PC-3 (cell line): ENCODE results near the gene PLIN4. TPM values are rescaled to one million over a fixed set of nuclear protein-coding genes. Genes with fewer than 3 reads are reported as not detected.

Source experiments
- ATAC-seq: fragments of 200-7000 bp; cut with Tn5 transposase; 2 replicates; pipeline ENCODE4 v1.9.1; 2020; ENCODE audit warnings: mild to moderate bottlenecking, moderate library complexity
- BruUV-seq: library from RNA; stranded (reverse); fragments of 400-500 nt; replicated peaks from 2 replicates; lab custom pipeline; 2021; lab: Mats Ljungman, UMichigan
- CTCF ChIA-PET: fragments of 300-600 bp; sonication (Branson Sonifier 250); formaldehyde crosslinking; loops from one replicate; lab custom pipeline; 2022; ENCODE audit warnings: antibody characterized with exemption; lab: Charles Lee
- POLR2A ChIA-PET: fragments of 300-600 bp; sonication (Branson Sonifier 250); formaldehyde crosslinking; loops from one replicate; lab custom pipeline; 2022; ENCODE audit warnings: antibody characterized with exemption; ENCODE audit not compliant: unreplicated experiment; lab: Charles Lee
- DNase-seq: peaks from one replicate; pipeline ENCODE4 v3.0.0-alpha.2; 2015
- H2AFZ ChIP-seq: fragments of 300-600 bp; sonication (generic); 2 replicates; pipeline ENCODE4 v1.6.0; 2016; ENCODE audit warnings: antibody characterized with exemption, low read length
- H3F3A ChIP-seq: fragments of 300-600 bp; sonication (generic); one replicate; pipeline ENCODE4 v1.6.0; 2017; ENCODE audit warnings: antibody characterized with exemption, low read length, control low read depth, mild to moderate bottlenecking; ENCODE audit not compliant: unreplicated experiment
- H3K27ac ChIP-seq: fragments of 300-600 bp; sonication (generic); 2 replicates; pipeline ENCODE4 v1.5.1; 2016; ENCODE audit warnings: mild to moderate bottlenecking, low read length
- H3K27me3 ChIP-seq: fragments of 300-600 bp; sonication (generic); 2 replicates; pipeline ENCODE4 v1.6.1; 2016; ENCODE audit warnings: low read length, mixed read lengths
- H3K36me3 ChIP-seq: fragments of 300-600 bp; sonication (generic); 2 replicates; pipeline ENCODE4 v1.6.1; 2016; ENCODE audit warnings: low read depth, mixed run types, low read length, mixed read lengths
- H3K4me1 ChIP-seq: fragments of 300-600 bp; sonication (generic); 2 replicates; pipeline ENCODE4 v1.5.1; 2016; ENCODE audit warnings: low read length; ENCODE audit not compliant: insufficient read depth
- H3K4me2 ChIP-seq: fragments of 300-600 bp; sonication (generic); 2 replicates; pipeline ENCODE4 v1.6.0; 2016; ENCODE audit warnings: low read length
- H3K4me3 ChIP-seq: fragments of 300-600 bp; sonication (generic); 2 replicates; pipeline ENCODE4 v1.5.1; 2016; ENCODE audit warnings: mild to moderate bottlenecking, low read length, mixed read lengths
- H3K79me2 ChIP-seq: fragments of 300-600 bp; sonication (generic); 2 replicates; pipeline ENCODE4 v1.6.1; 2017; ENCODE audit warnings: low read length, mixed read lengths
- H3K9ac ChIP-seq: fragments of 300-600 bp; sonication (generic); 2 replicates; pipeline ENCODE4 v1.6.0; 2016; ENCODE audit warnings: mild to moderate bottlenecking, low read length
- H3K9me2 ChIP-seq: fragments of 300-600 bp; sonication (generic); replicated peaks from 2 replicates; pipeline ENCODE4 v1.6.1; 2016; ENCODE audit warnings: mixed run types, low read length, mixed read lengths
- H3K9me3 ChIP-seq: fragments of 300-600 bp; sonication (generic); 2 replicates; pipeline ENCODE4 v1.6.1; 2016; ENCODE audit warnings: low read length, mixed read lengths
- H4K20me1 ChIP-seq: fragments of 300-600 bp; sonication (generic); 2 replicates; pipeline ENCODE4 v1.6.1; 2016; ENCODE audit warnings: low read length, mixed read lengths
- CTCF ChIP-seq: fragments of 300-600 bp; sonication (generic); conservative IDR thresholded peaks from 2 replicates; pipeline ENCODE4 v1.5.1; 2017; ENCODE audit warnings: antibody characterized with exemption, low read depth, mild to moderate bottlenecking, low read length
- EZH2 ChIP-seq: fragments of 300-600 bp; sonication (generic); IDR thresholded peaks from one replicate; pipeline ENCODE4 v1.6.1; 2017; ENCODE audit warnings: antibody characterized with exemption, mild to moderate bottlenecking, low read length; ENCODE audit not compliant: unreplicated experiment
- EZH2phosphoT487 ChIP-seq: fragments of 300-600 bp; sonication (generic); IDR thresholded peaks from 2 replicates; pipeline ENCODE4 v1.6.1; 2018; ENCODE audit warnings: mild to moderate bottlenecking, antibody characterized with exemption, low read length, borderline replicate concordance
- intact Hi-C: fragments of 100-400 bp; cut with micrococcal nuclease; formaldehyde crosslinking; loops from 2 replicates; pipeline ENCODE4 v1.9.0; 2023
- total RNA-seq: library from RNA; depleted of rRNA; stranded (reverse); fragments of >200 nt; gene quantifications from 2 replicates; pipeline ENCODE4 v1.2.3, GENCODE V29; 2014

Gene PLIN4
- total RNA-seq, 1 experiment from 2014 or later = 9.1 TPM

GRCh38 chr19:4553092-4553695, 34.9 kb upstream of the PLIN4 start:
- Histone ChIP-seq H3K27ac (no peak overlapping the region), H4K20me1 (no peaks in the 10 kb centered on the region), H3K9ac (no peak overlapping the region), H3K4me1 (0 out of 2 replicates have a peak, but pooled peaks cover 5% of the 10 kb centered on the region), H3K9me2 (no peaks in the 10 kb centered on the region), H3K9me3 (no peaks in the 10 kb centered on the region), H3K4me3 (no peak overlapping the region), H3K36me3 (no peaks in the 10 kb centered on the region), H3K27me3 (peaks cover 3% of the 10 kb centered on the region; the same call in 1 of the 2 replicates), H3K4me2 (no peak overlapping the region), H3K79me2 (no peaks in the 10 kb centered on the region), H2AFZ (no peak overlapping the region), H3F3A (no peaks in the 10 kb centered on the region)
- POLR2A ChIA-PET = interaction anchor here (0.7 kb wide), 1 partner anchor 18 kb away, joined by 3 read pairs; no protein-coding TSS in a partner anchor
- intact Hi-C loops = no loop called here
- CTCF ChIA-PET = no interaction called here
- no TSS peak for BruUV-seq
- ATAC-seq = no peak
- DNase-seq = no peak
- TF ChIP-seq CTCF (no peak), EZH2phosphoT487 (no peak), EZH2 (no peak)

- TF ChIP-seq EZH2phosphoT487 (no peak), EZH2 (no peak), CTCF (no peak)
- ChIA-PET CTCF (no interaction called here), POLR2A (no interaction called here)
- intact Hi-C loops = no loop called here
- 0 out of 2 replicates have a peak, but pooled peaks cover 5% of the 10 kb centered on the region for H3K4me1 ChIP-seq
- H3K79me2 ChIP-seq = no peaks in the 10 kb centered on the region
- H4K20me1 ChIP-seq = no peaks in the 10 kb centered on the region
- H2AFZ ChIP-seq = no peak overlapping the region
- H3K9me3 ChIP-seq = no peaks in the 10 kb centered on the region
- DNase-seq (no peak), ATAC-seq (no peak)
- no peak overlapping the region for H3K27ac ChIP-seq
- H3K9ac ChIP-seq = no peak overlapping the region
- no peak overlapping the region for H3K4me3 ChIP-seq
- no peaks in the 10 kb centered on the region for H3F3A ChIP-seq
- peaks cover 10% of the 10 kb centered on the region; the same call in 1 of the 2 replicates for H3K27me3 ChIP-seq
- no TSS peak for BruUV-seq
- H3K4me2 ChIP-seq = no peak overlapping the region
- no peaks in the 10 kb centered on the region for H3K9me2 ChIP-seq
- no peaks in the 10 kb centered on the region for H3K36me3 ChIP-seq
These were observed 34.2 kb upstream of the PLIN4 start for GRCh38 chr19:4552525-4552819.

GRCh38 chr19:4550479-4551050, 32.3 kb upstream of the PLIN4 start:
- intact Hi-C loops = no loop called here
- Histone ChIP-seq H3K4me2 (no peak overlapping the region), H2AFZ (no peak overlapping the region), H3K4me3 (no peak overlapping the region), H3K9me3 (no peaks in the 10 kb centered on the region), H3K4me1 (no peaks in the 10 kb centered on the region), H4K20me1 (no peaks in the 10 kb centered on the region), H3K9me2 (no peaks in the 10 kb centered on the region), H3K27ac (no peak overlapping the region), H3F3A (no peaks in the 10 kb centered on the region), H3K9ac (no peak overlapping the region), H3K27me3 (peaks cover 10% of the 10 kb centered on the region; the same call in 1 of the 2 replicates), H3K36me3 (no peaks in the 10 kb centered on the region), H3K79me2 (no peaks in the 10 kb centered on the region)
- POLR2A ChIA-PET = no interaction called here
- ATAC-seq (no peak), DNase-seq (no peak)
- TF ChIP-seq CTCF = no peak
- TF ChIP-seq EZH2 = no peak
- no peak for TF ChIP-seq EZH2phosphoT487
- BruUV-seq = no TSS peak
- CTCF ChIA-PET = no interaction called here
